Fibroblast of pulmonary artery (primary cell): Measurements from ENCODE around the gene ARHGEF5.
A peak's percentile ranks its signal among the peaks of the same experiment; 100 is the strongest.

Experiments used
- DNase-seq: peaks from one replicate; pipeline ENCODE4 v3.0.0-alpha.2; 2010; ENCODE audit warnings: low read depth
- H3K4me3 ChIP-seq: replicated peaks from 2 replicates; pipeline ENCODE4 v1.5.1; 2011; ENCODE audit warnings: low read depth, mild to moderate bottlenecking, control low read depth, low read length, moderate library complexity
- CTCF ChIP-seq: IDR thresholded peaks from 2 replicates; pipeline ENCODE4 v1.5.1; 2011; ENCODE audit warnings: mild to moderate bottlenecking, control low read depth, low read length, inconsistent platforms; ENCODE audit errors: missing control alignments

The ARHGEF5 gene

DNA sequence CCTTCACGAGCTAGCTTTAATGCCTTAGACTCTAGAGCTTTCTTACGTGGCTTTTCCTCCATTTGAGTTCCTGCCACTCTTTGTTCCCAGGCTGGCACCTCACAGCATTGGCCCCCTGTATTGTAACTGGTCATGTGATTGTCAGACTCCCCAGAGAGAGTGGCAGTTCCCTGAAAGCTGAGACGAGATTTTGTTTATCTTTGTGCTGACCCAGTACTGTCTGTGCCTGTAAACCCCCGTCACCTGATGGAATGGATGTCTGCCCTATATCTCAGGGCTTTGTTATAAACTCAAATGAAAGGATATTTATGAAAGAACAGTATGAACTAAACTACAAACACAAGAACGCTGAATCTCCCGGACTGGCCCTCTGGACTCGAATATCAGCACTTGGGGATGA, 35.3 kb downstream of the ARHGEF5 start:
- H3K4me3 ChIP-seq: no peak overlapping the region
- no peak for DNase-seq

GRCh38 chr7:144391014-144391413, 35.8 kb downstream of the ARHGEF5 start:
- no peak for DNase-seq
- no peak for TF ChIP-seq CTCF
- no peak overlapping the region for H3K4me3 ChIP-seq

More for the DNA sequence above, 35.3 kb downstream of the ARHGEF5 start:
- no peak for TF ChIP-seq CTCF

DNA sequence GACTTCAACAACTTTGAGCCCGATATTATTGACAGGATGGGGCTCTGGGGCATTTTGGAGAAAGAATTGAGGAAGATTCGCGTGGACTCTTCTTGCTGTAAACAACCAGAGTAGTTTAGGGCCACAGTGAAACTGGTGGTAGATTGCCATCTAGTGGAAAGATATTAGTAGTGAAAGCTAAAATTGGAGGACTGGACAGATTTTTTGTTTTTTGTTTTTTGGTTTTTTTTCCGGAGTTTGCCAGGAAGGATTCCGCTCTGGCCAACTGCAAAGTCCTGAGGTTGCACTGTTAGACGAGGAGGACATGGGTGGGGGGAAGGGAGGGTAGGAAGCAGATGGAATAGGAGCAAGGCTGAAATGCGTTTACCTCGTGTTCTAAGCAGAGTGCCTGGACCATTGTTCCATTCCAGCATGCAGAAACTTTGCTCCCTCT, 36.6 kb downstream of the ARHGEF5 start:
- DNase-seq: peak; percentile 81
- H3K4me3 ChIP-seq: peak overlapping the region; percentile 18
- TF ChIP-seq CTCF: peak; percentile 66

DNA sequence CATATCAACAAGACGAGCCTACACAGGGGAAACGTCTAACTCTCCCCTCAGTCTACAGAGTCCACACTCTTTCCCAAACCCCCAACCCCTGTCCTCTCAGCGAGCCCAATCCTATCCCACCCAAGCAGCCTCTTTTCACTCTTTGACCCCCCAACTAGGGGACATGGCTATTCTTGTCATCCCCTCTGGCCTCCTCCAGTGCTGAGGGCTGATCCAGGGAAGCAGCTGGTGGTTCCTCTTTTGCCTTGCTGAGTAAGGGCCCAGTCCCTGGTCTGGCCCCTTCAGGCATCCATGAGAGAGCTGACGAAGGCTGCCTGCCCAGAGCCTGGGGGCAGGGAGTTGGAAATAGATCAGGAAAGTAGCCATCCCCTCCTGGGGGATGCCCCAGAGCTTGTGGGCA, 41.9 kb downstream of the ARHGEF5 start:
- DNase-seq: no peak
- no peak overlapping the region for H3K4me3 ChIP-seq
- TF ChIP-seq CTCF: no peak

GRCh38 chr7:144398291-144398690, 43.1 kb downstream of the ARHGEF5 start:
- no peak overlapping the region for H3K4me3 ChIP-seq
- TF ChIP-seq CTCF: no peak
- no peak for DNase-seq

- no peak overlapping the region for H3K4me3 ChIP-seq
- TF ChIP-seq CTCF: no peak
- no peak for DNase-seq
Measured at GRCh38 chr7:144398911-144399310, 43.7 kb downstream of the ARHGEF5 start.

DNA sequence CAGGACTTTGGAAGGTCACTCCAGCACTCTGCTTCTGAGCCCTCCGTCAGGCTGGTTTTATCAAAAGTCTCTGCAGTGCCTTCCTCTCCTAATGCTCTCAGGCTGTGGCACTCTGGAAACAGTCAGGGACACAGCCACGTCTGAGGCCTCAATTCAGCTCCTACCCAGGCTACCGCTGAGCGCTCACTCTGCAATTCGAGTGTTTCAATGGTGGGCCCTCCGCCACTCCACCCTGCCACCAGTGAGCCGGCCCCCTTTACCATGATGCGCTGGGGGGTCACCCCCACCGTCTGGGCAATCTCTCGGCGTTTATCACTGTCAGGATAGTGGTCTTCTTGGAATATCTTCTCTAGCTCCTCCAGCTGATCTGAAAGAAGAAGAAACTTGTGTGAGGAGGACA, 44.7 kb downstream of the ARHGEF5 start:
- no peak for TF ChIP-seq CTCF
- no peak for DNase-seq
- no peak overlapping the region for H3K4me3 ChIP-seq
